NCI-H2107 treated with DMSO at 0.1 percent for 48 hours (cell line): ENCODE measurements around the gene RNF114.
A peak's percentile ranks its signal among the peaks of the same experiment; 100 is the strongest.
"Not testable (repeated sequence)": the region's sequence is repeated elsewhere in the genome, so short reads cannot be mapped to it uniquely, and the experiment has no call there.

Experiments used
- DNase-seq: peaks from one replicate; lab custom pipeline; 2025; ENCODE audit not compliant: unreplicated experiment; lab: John Stamatoyannopoulos, UW

Gene RNF114

DNA sequence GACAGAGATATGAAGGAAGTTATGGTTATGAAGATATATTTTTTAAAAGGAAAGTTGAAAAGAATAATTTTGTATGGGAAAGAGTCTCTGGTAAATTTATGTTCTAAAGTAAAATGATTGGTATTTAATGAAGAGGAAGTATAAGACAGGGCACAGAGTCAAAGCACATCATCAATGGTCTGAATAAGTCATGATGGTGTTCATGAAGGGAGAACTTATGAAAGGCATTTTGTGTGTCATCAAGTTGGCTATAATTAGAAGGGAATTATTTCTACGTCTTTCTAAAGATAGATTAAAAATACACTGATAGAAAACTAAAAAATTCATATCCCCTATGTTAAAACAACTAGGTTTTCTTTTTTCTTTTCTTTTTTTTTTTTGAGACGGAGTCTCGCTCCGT, 25.2 kb downstream of the RNF114 start:
- no peak for DNase-seq

DNA sequence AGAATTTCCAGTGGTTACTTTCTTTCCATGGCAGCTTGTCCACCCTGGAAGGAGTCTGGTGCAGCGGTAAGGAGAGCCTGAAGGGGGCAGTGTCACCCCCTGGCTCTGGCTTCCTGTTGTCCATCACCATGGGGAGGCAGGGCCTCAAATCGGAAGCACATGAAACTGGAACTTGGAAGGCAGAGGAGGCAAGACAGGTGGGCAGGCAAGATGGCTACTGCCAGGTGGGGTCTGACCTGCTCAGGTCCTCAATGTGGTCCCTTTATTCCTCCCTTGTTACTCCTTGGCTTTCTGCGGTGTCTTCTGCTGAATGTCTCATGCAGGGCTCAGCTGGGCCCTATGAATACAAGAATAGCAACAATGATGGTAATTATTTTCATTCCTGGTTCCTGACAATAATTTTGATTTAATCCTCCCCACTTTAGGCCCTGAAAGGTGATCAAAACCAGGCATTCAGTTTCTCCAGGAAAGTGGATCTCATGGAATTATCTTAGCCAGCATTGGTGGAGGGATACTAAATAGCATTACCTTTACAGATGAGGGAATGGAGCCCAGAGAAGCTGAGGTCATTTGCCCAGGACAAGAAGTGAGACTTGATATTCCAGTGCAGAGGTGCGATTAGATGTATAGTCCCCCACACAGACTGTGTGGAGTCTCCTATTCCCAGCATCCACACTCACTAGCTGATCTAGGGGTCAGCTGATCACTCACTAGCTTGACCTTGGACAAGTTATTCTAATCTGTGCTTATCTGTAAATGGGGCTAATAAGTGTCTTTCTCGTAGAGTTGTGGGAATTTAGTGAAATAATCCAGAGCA, 29.0 kb downstream of the RNF114 start:
- no peak for DNase-seq

DNA sequence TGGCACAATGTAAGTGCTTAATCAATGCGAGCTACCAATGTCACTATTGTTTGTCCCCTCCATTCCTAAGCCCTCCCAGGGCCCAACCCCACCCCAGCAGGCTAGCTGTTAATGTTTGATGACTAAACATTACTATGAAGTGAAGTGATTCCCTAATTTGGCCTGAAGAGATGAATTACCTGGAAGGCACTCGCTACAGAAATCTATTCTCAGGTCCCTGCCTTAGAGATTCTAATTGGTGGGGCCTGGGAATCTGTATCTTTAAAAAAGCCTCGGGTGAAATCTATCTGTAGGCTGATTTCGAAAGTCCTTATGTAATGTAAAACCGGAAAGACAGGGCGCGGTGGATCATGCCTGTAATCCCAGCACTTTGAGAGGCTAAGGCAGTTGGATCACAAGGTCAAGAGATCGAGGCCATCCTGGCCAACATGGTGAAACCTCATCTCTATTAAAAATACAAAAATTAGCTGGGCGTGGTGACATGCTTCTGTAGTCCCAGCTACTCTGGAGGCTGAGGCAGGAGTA, 29.6 kb downstream of the RNF114 start:
- DNase-seq = no peak

DNA sequence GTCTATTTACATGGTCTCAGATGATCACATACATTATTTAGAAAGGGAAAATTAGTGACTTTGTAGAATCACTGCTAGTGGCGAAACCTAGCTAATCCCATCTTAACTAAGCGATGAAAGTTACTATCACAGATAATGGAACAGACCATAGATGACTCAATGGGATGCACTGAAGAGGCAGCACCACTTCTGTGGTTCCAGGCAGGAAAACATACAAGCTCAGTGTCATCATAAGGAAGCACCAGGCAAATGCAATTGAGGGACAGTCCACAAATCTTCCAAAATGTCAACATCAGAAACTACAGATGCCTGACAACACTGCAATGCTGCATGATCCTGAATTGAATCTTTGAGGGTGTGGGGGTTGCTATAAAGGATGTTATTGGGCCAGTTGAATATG, 30.7 kb downstream of the RNF114 start:
- DNase-seq = no peak

DNA sequence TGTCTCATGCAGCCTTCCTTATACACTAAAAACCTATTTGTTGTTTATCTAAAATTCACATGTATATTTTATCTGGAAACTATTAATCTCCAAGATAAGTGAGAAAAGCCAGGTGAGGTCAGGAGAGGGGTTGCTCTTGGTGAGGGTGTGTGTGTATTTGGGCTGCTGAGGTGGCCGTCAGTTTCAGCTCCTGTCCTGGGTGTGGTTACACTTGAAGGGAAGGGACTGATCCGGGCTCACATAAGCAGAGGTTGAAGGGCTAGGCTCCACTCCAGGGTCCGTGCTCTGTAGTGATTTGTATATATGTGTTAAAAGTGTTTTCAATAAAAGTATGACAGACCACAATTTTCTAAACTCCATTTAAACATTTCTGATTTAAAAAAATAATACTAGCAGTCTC, 33.0 kb downstream of the RNF114 start:
- DNase-seq = no peak

DNA sequence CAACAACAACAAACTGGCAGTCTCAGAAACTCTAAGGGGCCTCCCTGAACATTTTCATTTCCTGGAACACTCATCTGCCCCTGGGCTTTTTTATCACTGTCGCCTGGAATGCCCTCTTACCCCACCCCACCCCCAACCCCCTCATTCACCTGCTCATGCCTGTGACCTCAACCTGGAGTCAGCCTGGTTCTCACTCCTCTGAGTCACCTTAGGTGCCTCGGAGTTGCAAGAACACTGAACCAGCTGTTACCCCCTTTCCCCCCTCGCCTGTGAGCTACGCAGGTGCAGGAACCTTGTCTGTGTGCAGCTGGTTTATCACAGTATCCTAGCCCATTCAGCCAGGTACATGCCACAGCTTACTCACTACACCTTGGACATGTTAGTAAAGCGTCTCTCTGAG, 33.7 kb downstream of the RNF114 start:
- no peak for DNase-seq

DNA sequence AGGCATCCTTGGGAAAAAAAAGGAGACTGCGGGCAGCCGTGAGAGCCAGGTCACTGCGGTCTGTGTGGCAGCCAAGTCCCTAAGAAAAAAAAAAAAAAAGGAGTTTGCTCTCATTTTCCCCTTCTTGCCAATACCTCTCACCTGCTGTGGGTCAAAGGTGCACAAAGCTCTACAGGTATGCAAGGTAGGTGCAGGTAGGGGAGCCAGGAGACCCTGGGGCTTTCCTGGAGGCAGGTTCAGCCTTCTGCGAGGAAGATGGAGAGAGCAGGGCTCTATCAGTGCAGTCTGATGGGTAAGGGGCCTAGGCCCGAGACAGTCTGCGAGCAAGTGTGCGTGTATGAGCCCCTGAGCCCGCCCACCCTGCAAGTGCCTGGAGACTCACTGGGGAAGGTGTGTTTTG, 34.3 kb downstream of the RNF114 start:
- DNase-seq = no peak

DNA sequence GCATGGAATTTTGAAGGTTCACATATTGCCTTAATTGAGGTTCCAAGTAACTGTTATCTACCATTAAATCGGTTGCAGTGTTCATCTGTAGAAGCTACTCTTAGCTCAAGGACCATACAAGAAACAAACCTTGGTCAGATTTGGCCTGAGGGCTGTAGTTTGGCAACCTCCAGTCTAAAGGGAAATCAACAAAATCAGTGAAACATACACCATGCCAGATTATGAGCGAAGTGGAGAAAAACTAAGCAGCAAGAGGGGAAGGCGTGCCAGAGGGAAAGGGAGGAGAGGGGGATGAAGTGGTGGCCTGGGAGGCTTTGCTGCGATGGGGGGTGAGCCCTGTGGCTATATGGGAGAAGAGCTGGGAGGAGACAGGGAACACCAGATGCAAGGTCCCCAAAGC, 37.8 kb downstream of the RNF114 start:
- DNase-seq = no peak

DNA sequence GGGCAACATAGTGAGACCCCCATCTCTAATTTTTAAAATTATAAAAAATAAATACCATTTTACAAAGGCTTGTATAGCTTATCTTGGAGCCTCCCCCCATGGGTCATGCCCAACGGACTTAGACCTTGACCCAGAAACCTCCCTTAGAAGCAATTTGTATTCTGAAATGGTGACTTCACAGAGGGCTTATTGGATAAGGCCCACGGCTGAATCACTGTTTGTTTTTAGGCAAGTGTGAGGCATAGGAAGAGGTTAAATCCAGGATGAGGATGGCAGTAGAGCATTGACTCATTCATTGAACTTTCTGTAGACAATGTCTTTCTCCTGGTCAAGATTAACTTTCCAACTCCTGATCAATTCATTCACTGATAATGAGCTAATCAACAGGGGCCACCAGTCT, 40.3 kb downstream of the RNF114 start:
- DNase-seq = no peak

DNA sequence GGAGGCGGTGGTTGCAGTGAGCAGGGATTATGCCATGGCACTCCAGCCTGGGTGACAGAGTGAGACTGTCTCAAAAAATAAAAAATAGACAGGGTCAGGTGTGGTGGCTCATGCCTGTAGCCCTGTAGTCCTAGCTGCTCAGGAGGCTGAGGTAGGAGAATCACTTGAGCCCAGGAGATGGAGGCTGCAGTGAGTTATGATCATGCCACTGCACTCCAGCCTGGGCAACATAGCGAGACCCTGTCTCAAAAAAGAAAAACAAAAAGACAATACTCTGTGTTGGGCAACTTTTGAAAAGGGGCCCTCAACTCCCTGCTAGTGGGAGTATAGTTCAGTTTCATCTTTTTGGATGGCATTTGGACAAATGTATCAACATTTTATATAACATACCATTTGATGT, 41.5 kb downstream of the RNF114 start:
- DNase-seq = not testable (repeated sequence)

DNA sequence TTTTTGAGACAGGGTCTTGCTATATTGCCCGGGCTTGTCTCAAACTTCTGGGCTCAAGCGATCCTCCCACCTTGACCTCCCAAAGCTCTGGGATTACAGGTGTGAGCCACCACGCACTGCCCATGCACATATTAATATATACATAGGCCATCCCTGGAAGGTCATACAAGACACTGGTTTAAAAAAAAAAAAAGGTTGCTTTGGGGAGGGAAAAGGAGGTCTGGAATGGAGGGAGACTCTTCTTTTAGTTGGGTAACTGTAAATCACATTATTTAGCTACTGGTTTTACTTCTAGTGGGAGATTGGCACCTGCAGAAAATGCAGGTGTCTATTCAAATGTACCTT, 42.5 kb downstream of the RNF114 start:
- no peak for DNase-seq

DNA sequence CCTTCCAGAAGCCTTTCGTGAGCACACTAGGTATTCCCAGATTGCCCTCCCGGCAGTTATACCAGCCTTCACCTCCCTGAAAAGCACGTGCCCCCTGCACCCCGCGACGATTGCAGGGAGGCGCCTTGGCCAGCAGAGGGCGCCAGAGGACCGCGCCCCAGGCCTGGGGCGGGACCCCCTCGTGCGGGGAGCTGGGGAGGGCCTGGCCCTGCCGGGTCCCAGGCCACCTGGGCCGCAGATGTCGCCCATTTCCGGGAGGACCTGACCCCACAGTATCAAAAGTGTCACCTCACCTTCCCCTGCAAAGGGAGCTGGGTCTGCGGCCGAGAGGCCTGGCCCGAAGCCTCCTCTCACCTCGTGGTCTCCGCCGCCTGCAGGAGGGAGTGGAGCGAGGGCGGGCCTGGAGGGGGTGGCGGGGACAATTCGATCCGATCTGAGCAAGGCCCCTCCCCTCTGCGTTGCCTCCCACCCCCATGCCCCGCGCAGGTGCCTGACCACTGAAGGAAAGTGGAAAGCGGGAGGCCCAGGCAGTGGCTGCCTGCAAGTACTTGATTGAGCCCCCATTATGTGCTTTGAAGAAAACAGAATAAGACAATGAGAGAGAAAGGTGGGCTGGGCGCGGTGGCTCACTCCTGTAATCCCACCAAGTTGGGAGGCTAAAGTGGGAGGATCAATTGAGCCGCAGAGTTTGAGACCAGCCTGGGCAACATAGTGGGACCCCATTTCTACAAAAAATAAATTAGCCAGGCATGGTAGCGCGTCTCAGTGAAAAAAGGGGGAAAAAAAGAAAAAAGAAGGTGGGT, 43.0 kb downstream of the RNF114 start:
- peak; percentile 34 for DNase-seq

DNA sequence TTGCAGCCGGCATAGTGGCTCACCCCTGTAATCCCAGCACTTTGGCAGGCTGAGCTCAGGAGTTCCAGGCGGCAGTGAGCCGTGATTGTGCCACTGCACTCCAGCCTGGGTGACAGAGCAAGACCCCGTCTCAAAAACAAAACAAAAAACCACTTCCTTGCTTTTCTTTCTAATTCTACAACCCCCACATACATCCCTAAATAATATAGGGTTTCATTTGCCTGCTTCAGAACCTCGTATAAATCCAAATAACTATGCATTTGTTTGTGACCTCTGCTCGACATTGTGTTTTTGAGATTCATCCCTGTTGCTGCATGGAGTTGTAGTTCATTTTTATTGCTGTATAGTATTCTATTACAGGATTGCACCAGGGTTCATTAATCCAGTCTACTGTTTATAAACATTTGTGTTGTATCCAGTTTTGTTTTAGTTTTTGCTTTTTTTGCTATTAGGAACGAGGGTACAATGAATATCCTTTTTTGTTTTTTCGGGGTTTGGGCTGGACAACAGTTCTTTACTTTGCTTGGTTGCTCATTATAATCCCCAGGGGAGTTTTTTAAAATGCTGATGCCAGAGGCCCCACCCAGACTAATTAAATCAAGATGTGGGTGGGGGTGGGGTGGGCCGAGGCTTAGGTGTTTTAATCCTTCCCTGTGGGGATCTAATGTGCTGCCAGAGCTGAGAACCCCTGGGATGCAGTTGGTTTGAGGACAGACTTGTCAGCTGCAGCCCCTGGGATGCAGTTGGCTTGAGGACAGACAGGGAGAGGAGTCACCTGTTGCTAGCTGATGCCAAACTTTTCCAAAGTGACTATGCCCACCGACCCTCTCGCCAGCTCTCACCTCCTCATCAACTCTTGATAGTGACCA, 44.2 kb downstream of the RNF114 start:
- DNase-seq = no peak

DNA sequence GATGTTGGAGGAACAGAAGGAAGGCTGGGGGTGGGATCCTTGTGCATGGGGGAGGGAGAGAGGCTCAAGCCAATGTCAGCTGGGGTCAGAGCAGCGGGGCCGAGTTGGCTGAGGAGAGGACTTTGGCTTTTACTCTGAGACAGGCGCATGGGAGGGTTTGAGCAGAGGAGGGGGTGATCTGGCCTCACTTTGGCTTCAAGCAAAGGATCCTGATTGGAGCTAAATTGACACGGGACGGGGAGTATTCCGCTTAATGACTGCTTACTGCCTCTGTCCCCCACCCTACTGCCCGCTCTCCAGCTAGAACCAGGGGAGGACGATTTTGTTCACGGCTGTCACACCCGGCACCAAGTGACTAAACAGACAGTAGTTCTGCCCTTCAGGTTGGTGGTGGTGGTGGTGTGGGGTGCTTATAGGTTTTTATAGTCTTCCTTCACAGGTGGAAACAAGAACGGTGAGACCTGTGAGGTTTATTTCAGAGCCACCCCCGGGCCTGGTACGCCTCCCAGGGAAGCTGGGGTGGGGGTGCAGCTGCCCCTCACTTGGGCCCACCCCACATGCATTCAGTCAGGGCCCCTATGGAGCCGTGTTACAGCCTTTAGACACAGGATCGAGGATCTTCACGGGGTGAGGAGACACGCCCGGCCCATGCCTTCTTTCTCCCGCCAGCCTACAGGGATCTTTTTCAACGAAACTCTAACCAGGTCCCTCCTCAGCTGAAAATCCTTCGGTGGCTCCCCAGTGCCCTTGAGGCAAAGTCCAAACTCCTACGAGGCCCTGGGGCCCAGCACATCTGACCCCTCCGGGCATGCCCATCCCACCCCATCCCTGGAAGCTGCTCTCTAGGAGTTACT, 45.2 kb downstream of the RNF114 start:
- no peak for DNase-seq

DNA sequence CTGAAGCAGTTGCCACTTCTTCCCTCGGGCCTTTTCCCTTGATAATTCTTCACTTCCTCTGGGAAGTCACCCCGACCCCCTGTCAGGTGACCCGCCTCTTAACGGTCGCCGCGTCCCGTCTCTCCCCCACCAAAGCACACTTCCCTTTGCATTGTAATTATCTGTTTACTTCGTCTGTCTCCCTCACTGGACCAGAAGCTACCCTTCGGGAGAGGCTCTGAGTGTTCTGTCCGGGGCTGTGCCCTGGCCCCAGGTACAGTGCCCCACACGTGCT, 45.8 kb downstream of the RNF114 start:
- no peak for DNase-seq

DNA sequence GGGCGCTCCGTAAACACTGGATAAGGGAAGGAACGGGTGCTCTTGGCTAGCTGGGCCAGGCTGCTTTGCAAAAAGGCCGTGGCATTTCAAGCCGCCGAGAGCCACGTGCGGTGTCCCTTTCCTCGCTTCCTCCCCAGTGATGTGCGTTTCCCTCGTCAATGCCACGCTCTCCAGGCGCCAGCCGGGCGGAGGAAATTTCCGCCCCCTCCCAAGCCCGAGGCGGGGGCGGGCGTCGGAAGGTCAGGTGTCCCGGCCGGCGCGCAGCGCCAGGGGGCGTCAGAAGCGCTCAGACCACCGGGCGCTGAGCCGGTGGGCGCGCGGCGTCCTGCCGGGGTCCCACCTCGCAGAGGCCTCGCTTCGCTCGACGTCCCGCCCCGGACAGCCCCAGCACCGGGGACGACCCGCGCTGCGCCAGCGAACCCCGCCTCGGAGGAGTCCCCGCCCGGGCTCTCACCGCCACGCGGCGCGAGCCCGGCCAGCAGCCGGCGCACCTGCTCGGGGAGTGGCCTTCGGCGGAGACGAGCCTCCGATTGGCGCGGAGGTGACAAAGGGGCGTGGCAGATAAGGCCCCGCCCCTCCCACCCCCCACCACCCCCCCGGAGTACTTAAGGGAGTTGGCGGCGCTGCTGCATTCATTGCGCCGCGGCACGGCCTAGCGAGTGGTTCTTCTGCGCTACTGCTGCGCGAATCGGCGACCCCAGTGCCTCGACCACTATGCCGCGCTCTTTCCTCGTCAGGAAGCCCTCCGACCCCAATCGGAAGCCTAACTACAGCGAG, 46.3 kb downstream of the RNF114 start, which contains the start of gene SNAI1:
Gene SNAI1, plus strand, starts transcription at position 635 of the 777 bp plus-strand sequence. Its CDS starts 80 bp downstream, at position 715.
- DNase-seq = peak; percentile 67

DNA sequence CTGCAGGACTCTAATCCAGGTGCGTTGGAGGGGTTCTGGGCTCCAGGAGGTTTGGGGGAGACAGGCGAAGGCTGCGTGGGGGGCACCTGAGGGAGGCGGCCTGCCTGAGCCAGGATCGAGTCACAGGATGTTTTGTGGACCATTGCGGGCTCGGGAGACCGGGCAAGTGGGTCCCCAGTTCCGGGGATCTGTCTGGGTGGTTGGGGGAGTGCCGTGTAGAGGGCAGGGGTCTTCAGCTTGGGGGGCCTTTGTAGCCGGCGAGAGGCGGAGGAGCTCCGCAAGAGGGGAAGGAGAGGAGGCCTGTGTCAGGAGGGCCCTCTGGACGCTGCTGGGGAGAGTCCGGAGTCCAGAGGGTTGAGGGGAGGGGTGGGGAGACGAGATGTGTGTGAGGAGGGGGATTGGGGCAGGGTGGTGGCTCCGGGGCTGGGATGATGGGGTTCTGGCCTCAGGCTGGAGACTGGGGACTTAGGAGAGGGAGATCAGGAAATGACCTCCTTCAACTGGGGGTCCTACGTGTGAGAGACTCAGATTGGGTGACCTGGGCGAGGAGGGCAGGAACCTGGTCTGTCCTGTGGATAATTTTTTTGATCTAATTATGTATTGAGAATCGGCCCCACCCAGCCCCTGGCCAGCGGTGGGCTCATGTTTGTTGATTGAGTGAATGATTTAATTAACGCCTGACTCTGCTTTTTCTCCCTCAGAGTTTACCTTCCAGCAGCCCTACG, 47.1 kb downstream of the RNF114 start:
- DNase-seq = no peak

DNA sequence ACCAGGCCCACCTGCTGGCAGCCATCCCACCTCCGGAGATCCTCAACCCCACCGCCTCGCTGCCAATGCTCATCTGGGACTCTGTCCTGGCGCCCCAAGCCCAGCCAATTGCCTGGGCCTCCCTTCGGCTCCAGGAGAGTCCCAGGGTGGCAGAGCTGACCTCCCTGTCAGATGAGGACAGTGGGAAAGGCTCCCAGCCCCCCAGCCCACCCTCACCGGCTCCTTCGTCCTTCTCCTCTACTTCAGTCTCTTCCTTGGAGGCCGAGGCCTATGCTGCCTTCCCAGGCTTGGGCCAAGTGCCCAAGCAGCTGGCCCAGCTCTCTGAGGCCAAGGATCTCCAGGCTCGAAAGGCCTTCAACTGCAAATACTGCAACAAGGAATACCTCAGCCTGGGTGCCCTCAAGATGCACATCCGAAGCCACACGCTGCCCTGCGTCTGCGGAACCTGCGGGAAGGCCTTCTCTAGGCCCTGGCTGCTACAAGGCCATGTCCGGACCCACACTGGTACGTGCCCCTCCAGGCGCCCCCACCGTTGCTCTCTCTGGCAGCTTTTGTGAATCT, 47.7 kb downstream of the RNF114 start:
- DNase-seq = no peak
